Measurements from ENCODE around the gene SGF29.
"Not testable (repeated sequence)": the region's sequence is repeated elsewhere in the genome, so short reads cannot be mapped to it uniquely, and the experiment has no call there.

The SGF29 gene

GRCh38 chr16:28534542-28535373 is 19.0 kb upstream of the SGF29 start:
- no peak for DNase-seq

- no peak for DNase-seq
Observed at GRCh38 chr16:28537076-28537475, 16.6 kb upstream of the SGF29 start.

- no peak for DNase-seq
Observed at GRCh38 chr16:28537964-28538732, 15.6 kb upstream of the SGF29 start.

- no peak for DNase-seq
Observed at GRCh38 chr16:28538733-28539596, 14.8 kb upstream of the SGF29 start, which contains the start of gene NUPR1. NUPR1 (minus strand) TSS chr16:28538974; CDS start chr16:28538907, 67 bp downstream.

GRCh38 chr16:28540346-28540745 is 13.4 kb upstream of the SGF29 start:
- DNase-seq = no peak

- DNase-seq = no peak
Observed at GRCh38 chr16:28542646-28543045, 11.1 kb upstream of the SGF29 start.

- DNase-seq = peak; percentile 10
Observed at GRCh38 chr16:28543072-28543471, 10.6 kb upstream of the SGF29 start.

- DNase-seq = no peak
Observed at GRCh38 chr16:28544998-28545397, 8.7 kb upstream of the SGF29 start.

GRCh38 chr16:28545964-28546363 is 7.8 kb upstream of the SGF29 start:
- not testable (repeated sequence) for DNase-seq

- DNase-seq = no peak
Observed at GRCh38 chr16:28546626-28547025, 7.1 kb upstream of the SGF29 start.

- no peak for DNase-seq
Observed at GRCh38 chr16:28548306-28548802, 5.4 kb upstream of the SGF29 start.

GRCh38 chr16:28549301-28549899 is 4.3 kb upstream of the SGF29 start:
- DNase-seq = peak; percentile 18

GRCh38 chr16:28554634-28555423 is 1.1 kb downstream of the SGF29 start:
- DNase-seq = no peak

GRCh38 chr16:28555561-28555960 is 1.8 kb downstream of the SGF29 start:
- DNase-seq = no peak

- no peak for DNase-seq
Observed at GRCh38 chr16:28556914-28557320, 3.2 kb downstream of the SGF29 start.

GRCh38 chr16:28558456-28558855 is 4.7 kb downstream of the SGF29 start:
- DNase-seq = no peak

- DNase-seq = no peak
Observed at GRCh38 chr16:28561557-28562187, 8.0 kb downstream of the SGF29 start.

- DNase-seq = no peak
Observed at GRCh38 chr16:28562199-28562598, 8.5 kb downstream of the SGF29 start.

- DNase-seq = no peak
Observed at GRCh38 chr16:28563218-28563617, 9.5 kb downstream of the SGF29 start.

GRCh38 chr16:28566233-28566925 is 12.7 kb downstream of the SGF29 start:
- DNase-seq = not testable (repeated sequence)
